SK-N-SH (cell line): Measurements from ENCODE around the gene C2CD4D. TPM values are rescaled to one million over a fixed set of nuclear protein-coding genes. Genes with fewer than 3 reads are reported as not detected.
"Not testable (repeated sequence)": the region's sequence is repeated elsewhere in the genome, so short reads cannot be mapped to it uniquely, and the experiment has no call there.

ENCODE experiments used
- CTCF ChIA-PET: fragments of 300-600, 350-600 bp; formaldehyde crosslinking; extraction: SDS; loops from one replicate; lab custom pipeline; 2021; lab: Yijun Ruan, JAX
- POLR2A ChIA-PET: fragments of 350-600 bp; sonication (Branson Sonifier 250); formaldehyde crosslinking; extraction: SDS; loops from one replicate; lab custom pipeline; 2020; ENCODE audit warnings: antibody characterized with exemption, inconsistent platforms; lab: Yijun Ruan, JAX
- DNase-seq: peaks from one replicate; pipeline ENCODE4 v3.0.0; 2012
- H2AFZ ChIP-seq: fragments of 200-600 bp; sonication (generic); 2 replicates; pipeline ENCODE4 v1.8.1; 2016; ENCODE audit warnings: antibody characterized with exemption, mild to moderate bottlenecking, low read depth
- H3F3A ChIP-seq: fragments of 200-600 bp; sonication (generic); replicated peaks from 2 replicates; pipeline ENCODE3; 2016; ENCODE audit warnings: antibody characterized with exemption, mild to moderate bottlenecking; ENCODE audit not compliant: insufficient read depth
- H3K27ac ChIP-seq, 2 experiments: fragments of 200-500 bp in 1 of 2; fragments of 200-600 bp in 1 of 2; sonication (Bioruptor generic) in 1 of 2; sonication (generic), shearing (Covaris generic) in 1 of 2; 2 replicates each; pipeline versions ENCODE4 v1.5.1 to v1.6.1; 2014 to 2016; ENCODE audit warnings: low read depth in 2 of 2, inconsistent platforms in 1 of 2, low read length in 1 of 2, mild to moderate bottlenecking in 1 of 2, mixed read lengths in 1 of 2
- H3K27me3 ChIP-seq: fragments of 200-600 bp; sonication (generic), shearing (Covaris generic); 2 replicates; pipeline ENCODE4 v1.6.1; 2016; ENCODE audit warnings: mixed run types; ENCODE audit not compliant: insufficient read depth
- H3K36me3 ChIP-seq, 2 experiments: fragments of 200-500 bp in 1 of 2; fragments of 200-600 bp in 1 of 2; sonication (Bioruptor generic) in 1 of 2; sonication (generic) in 1 of 2; replicated peaks in 1 of 2; 2 replicates each; pipeline versions ENCODE3 to v1.5.1; 2014 to 2016; ENCODE audit warnings: low read length in 1 of 2, mild to moderate bottlenecking in 1 of 2; ENCODE audit not compliant: insufficient read depth in 2 of 2, control insufficient read depth in 1 of 2
- H3K4me1 ChIP-seq, 2 experiments: fragments of 200-500 bp in 1 of 2; fragments of 200-600 bp in 1 of 2; sonication (Bioruptor generic) in 1 of 2; sonication (generic), shearing (Covaris generic) in 1 of 2; 2 replicates each; pipeline versions ENCODE4 v1.5.1 to v1.6.1; 2014 to 2016; ENCODE audit warnings: low read depth in 1 of 2, low read length in 1 of 2, mixed run types in 1 of 2; ENCODE audit not compliant: insufficient read depth in 2 of 2, control insufficient read depth in 1 of 2
- H3K4me2 ChIP-seq: fragments of 200-600 bp; sonication (generic), shearing (Covaris generic); 2 replicates; pipeline ENCODE4 v1.6.1; 2017; ENCODE audit warnings: mixed run types
- H3K4me3 ChIP-seq, 2 experiments: fragments of 200-500 bp in 1 of 2; fragments of 200-600 bp in 1 of 2; sonication (Bioruptor generic) in 1 of 2; sonication (generic), shearing (Covaris generic) in 1 of 2; 2 replicates each; pipeline versions ENCODE4 v1.5.1 to v1.8.1; 2014 to 2016; ENCODE audit warnings: low read depth in 2 of 2, inconsistent platforms in 1 of 2, low read length in 1 of 2, mild to moderate bottlenecking in 1 of 2, mixed read lengths in 1 of 2, moderate library complexity in 1 of 2
- H3K79me2 ChIP-seq: fragments of 200-600 bp; sonication (generic); 2 replicates; pipeline ENCODE4 v1.8.1; 2017; ENCODE audit warnings: mild to moderate bottlenecking; ENCODE audit not compliant: insufficient read depth
- H3K9ac ChIP-seq: fragments of 200-600 bp; sonication (generic); 2 replicates; pipeline ENCODE4 v1.6.1; 2017; ENCODE audit warnings: mixed run types
- H3K9me2 ChIP-seq: fragments of 200-600 bp; sonication (generic); 2 replicates; pipeline ENCODE4 v1.6.1; 2017; ENCODE audit warnings: mixed run types
- H3K9me3 ChIP-seq: fragments of 200-600 bp; sonication (generic); 2 replicates; pipeline ENCODE4 v1.6.1; 2017; ENCODE audit warnings: mixed run types, mild to moderate bottlenecking, moderate library complexity
- H4K20me1 ChIP-seq: fragments of 200-600 bp; sonication (generic); 2 replicates; pipeline ENCODE4 v1.6.1; 2017; ENCODE audit warnings: mild to moderate bottlenecking, mixed run types; ENCODE audit not compliant: insufficient read depth
- CHD2 ChIP-seq: fragments of 150-350 bp; IDR thresholded peaks from 2 replicates; pipeline ENCODE4 v1.6.1; 2018; ENCODE audit warnings: low read length; ENCODE audit not compliant: partially characterized antibody
- CTCF ChIP-seq: fragments of 200-600 bp; sonication (generic); IDR thresholded peaks from 2 replicates; pipeline ENCODE4 v1.6.1; 2017; ENCODE audit warnings: antibody characterized with exemption, mild to moderate bottlenecking, moderate library complexity
- FOXM1 ChIP-seq: IDR thresholded peaks from 2 replicates; pipeline ENCODE4 v1.4.0; 2012; ENCODE audit warnings: low read depth, mild to moderate bottlenecking
- MEF2A ChIP-seq: IDR thresholded peaks from 2 replicates; pipeline ENCODE4 v1.4.0; 2012; ENCODE audit warnings: low read depth, borderline replicate concordance
- POLR2AphosphoS5 ChIP-seq: IDR thresholded peaks from 2 replicates; pipeline ENCODE4 v1.6.1; 2012; ENCODE audit warnings: low read depth, low read length
- RFX5 ChIP-seq: IDR thresholded peaks from 2 replicates; pipeline ENCODE4 v1.6.1; 2012; ENCODE audit warnings: mild to moderate bottlenecking, improper control_type of control experiment, low read length
- WGBS: methylation state at CpG from one replicate; pipeline ENCODE4 v1.1.6; 2017; ENCODE audit warnings: low lambda C conversion rate; 5-methylcytosine and 5-hydroxymethylcytosine counted together
- polyA plus RNA-seq, 3 experiments: library from polyadenylated mRNA; depleted of rRNA; stranded (reverse); fragments of >200 nt; gene quantifications; 2 replicates each; pipeline ENCODE4 v1.2.3, GENCODE V29; 2012
- TF ChIP-seq, protein P1 (sequence below): fragments of 150-350 bp; IDR thresholded peaks from 2 replicates; pipeline ENCODE4 v1.6.1; 2016; ENCODE audit warnings: mild to moderate bottlenecking, low read depth, low read length
- TF ChIP-seq, protein P2 (sequence below): IDR thresholded peaks from 2 replicates; pipeline ENCODE4; 2012
- TF ChIP-seq, protein P3 (sequence below): IDR thresholded peaks from 2 replicates; pipeline ENCODE4 v1.4.0; 2012; ENCODE audit warnings: low read depth, borderline replicate concordance

The C2CD4D gene
- polyA plus RNA-seq, 1 of the 3 experiments (the other 2 are of a cell fraction), result not detected

DNA sequence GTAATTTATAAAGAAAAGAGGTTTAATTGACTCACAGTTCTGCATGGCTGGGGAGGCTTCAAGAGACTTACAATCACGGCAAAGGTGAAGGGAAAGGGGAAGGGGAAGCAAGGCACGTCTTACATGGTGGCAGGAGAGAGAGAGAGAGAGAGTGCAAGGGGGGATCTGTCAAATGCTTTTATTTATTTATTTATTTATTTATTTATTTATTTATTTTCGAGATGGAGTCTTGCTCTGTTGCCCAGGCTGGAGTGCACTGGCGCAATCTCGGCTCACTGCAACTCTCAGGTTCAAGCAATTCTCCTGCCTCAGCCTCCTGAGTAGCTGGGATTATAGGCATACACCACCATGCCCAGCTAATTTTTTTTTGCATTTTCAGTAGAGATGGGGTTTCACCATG, 43.3 kb upstream of the C2CD4D start:
- H3K4me3 ChIP-seq, H4K20me1 ChIP-seq, CTCF ChIA-PET, POLR2A ChIA-PET, H3K9me2 ChIP-seq, H3K36me3 ChIP-seq, H2AFZ ChIP-seq, H3K9ac ChIP-seq, H3K9me3 ChIP-seq, H3K27me3 ChIP-seq, H3F3A ChIP-seq, H3K79me2 ChIP-seq, H3K4me1 ChIP-seq, H3K27ac ChIP-seq, H3K4me2 ChIP-seq, DNase-seq: not testable (repeated sequence)
- 95% methylated on average over 5 of the region's 5 CpGs for WGBS

GRCh38 chr1:151882466-151882865, 42.8 kb upstream of the C2CD4D start:
- Histone ChIP-seq H3K4me1 (no peaks in the 10 kb centered on the region), H3K79me2 (no peaks in the 10 kb centered on the region), H3F3A (no peaks in the 10 kb centered on the region), H3K36me3 (peaks cover 4 to 5% of the 10 kb centered on the region in 2 experiments), H2AFZ (no peak overlapping the region), H3K9me3 (no peaks in the 10 kb centered on the region), H3K9ac (no peak overlapping the region), H3K27me3 (no peaks in the 10 kb centered on the region), H4K20me1 (no peaks in the 10 kb centered on the region), H3K4me3 (no peak overlapping the region), H3K27ac (no peak overlapping the region), H3K9me2 (no peaks in the 10 kb centered on the region), H3K4me2 (no peak overlapping the region)
- CTCF ChIA-PET, result interaction anchor here (1.2 to 2.2 kb wide), 4 partner anchors 8 to 121 kb away, joined by 4 to 7 read pairs (median 5); no protein-coding TSS in a partner anchor
- 88% methylated on average over 2 of the region's 2 CpGs for WGBS
- DNase-seq, result no peak
- POLR2A ChIA-PET, result no interaction called here
- TF ChIP-seq POLR2AphosphoS5 (no peak), MEF2A (no peak), FOXM1 (no peak), CHD2 (no peak), CTCF (no peak), RFX5 (no peak)
- TF ChIP-seq, protein P1, sequence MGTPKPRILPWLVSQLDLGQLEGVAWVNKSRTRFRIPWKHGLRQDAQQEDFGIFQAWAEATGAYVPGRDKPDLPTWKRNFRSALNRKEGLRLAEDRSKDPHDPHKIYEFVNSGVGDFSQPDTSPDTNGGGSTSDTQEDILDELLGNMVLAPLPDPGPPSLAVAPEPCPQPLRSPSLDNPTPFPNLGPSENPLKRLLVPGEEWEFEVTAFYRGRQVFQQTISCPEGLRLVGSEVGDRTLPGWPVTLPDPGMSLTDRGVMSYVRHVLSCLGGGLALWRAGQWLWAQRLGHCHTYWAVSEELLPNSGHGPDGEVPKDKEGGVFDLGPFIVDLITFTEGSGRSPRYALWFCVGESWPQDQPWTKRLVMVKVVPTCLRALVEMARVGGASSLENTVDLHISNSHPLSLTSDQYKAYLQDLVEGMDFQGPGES, result no peak
- TF ChIP-seq, protein P2, sequence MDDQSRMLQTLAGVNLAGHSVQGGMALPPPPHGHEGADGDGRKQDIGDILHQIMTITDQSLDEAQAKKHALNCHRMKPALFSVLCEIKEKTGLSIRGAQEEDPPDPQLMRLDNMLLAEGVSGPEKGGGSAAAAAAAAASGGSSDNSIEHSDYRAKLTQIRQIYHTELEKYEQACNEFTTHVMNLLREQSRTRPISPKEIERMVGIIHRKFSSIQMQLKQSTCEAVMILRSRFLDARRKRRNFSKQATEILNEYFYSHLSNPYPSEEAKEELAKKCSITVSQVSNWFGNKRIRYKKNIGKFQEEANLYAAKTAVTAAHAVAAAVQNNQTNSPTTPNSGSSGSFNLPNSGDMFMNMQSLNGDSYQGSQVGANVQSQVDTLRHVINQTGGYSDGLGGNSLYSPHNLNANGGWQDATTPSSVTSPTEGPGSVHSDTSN, result no peak
- TF ChIP-seq, protein P3, sequence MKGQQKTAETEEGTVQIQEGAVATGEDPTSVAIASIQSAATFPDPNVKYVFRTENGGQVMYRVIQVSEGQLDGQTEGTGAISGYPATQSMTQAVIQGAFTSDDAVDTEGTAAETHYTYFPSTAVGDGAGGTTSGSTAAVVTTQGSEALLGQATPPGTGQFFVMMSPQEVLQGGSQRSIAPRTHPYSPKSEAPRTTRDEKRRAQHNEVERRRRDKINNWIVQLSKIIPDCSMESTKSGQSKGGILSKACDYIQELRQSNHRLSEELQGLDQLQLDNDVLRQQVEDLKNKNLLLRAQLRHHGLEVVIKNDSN, result no peak
